PC-3 (cell line): Measurements from ENCODE around the gene REELD1.

Source experiments
- EZH2 ChIP-seq: fragments of 300-600 bp; sonication (generic); IDR thresholded peaks from one replicate; pipeline ENCODE4 v1.6.1; 2017; ENCODE audit warnings: antibody characterized with exemption, mild to moderate bottlenecking, low read length; ENCODE audit not compliant: unreplicated experiment
- TF ChIP-seq, protein P1 (sequence below): fragments of 300-600 bp; sonication (generic); conservative IDR thresholded peaks from 2 replicates; pipeline ENCODE4 v1.5.1; 2017; ENCODE audit warnings: antibody characterized with exemption, low read depth, mild to moderate bottlenecking, low read length

GRCh38 chr4:146252969-146253611, 38.8 kb downstream of the REELD1 start:
- TF ChIP-seq, protein P1, sequence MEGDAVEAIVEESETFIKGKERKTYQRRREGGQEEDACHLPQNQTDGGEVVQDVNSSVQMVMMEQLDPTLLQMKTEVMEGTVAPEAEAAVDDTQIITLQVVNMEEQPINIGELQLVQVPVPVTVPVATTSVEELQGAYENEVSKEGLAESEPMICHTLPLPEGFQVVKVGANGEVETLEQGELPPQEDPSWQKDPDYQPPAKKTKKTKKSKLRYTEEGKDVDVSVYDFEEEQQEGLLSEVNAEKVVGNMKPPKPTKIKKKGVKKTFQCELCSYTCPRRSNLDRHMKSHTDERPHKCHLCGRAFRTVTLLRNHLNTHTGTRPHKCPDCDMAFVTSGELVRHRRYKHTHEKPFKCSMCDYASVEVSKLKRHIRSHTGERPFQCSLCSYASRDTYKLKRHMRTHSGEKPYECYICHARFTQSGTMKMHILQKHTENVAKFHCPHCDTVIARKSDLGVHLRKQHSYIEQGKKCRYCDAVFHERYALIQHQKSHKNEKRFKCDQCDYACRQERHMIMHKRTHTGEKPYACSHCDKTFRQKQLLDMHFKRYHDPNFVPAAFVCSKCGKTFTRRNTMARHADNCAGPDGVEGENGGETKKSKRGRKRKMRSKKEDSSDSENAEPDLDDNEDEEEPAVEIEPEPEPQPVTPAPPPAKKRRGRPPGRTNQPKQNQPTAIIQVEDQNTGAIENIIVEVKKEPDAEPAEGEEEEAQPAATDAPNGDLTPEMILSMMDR, result no peak
- TF ChIP-seq EZH2, result no peak
